Endometrial microvascular endothelial cells (primary cell): ENCODE results near the gene SERTAD2. TPM values are rescaled to one million over a fixed set of nuclear protein-coding genes. Genes with fewer than 3 reads are reported as not detected.

ENCODE experiments used
- in situ Hi-C: cut with HindIII; loops from 2 replicates; pipeline ENCODE4 v1.10.0; 2017; ENCODE audit warnings: low sequenced_read_pairs, low pct_unique_long_range_greater_than_20kb; ENCODE audit errors: inconsistent ontology term
- total RNA-seq: library from RNA; depleted of rRNA; stranded (reverse); fragments of >200 nt; gene quantifications from one replicate; pipeline ENCODE4 v1.2.3, GENCODE V29; 2015; ENCODE audit errors: inconsistent ontology term

The SERTAD2 gene
- total RNA-seq, 1 donor from 2014 or later = 18.6 TPM

GRCh38 chr2:64637000-64637635 is 16.6 kb downstream of the SERTAD2 start:
- in situ Hi-C loops = no loop called here

- in situ Hi-C loops = no loop called here
These were observed 17.5 kb downstream of the SERTAD2 start for GRCh38 chr2:64635976-64636911.

GRCh38 chr2:64634345-64635267 is 19.1 kb downstream of the SERTAD2 start:
- in situ Hi-C loops = no loop called here

- in situ Hi-C loops = no loop called here
These were observed 20.6 kb downstream of the SERTAD2 start for GRCh38 chr2:64632835-64633819.

- in situ Hi-C loops = no loop called here
These were observed 21.9 kb downstream of the SERTAD2 start for GRCh38 chr2:64631771-64632170.

GRCh38 chr2:64630752-64631151 is 23.0 kb downstream of the SERTAD2 start:
- in situ Hi-C loops = no loop called here

GRCh38 chr2:64629875-64630274 is 23.8 kb downstream of the SERTAD2 start:
- in situ Hi-C loops = no loop called here

GRCh38 chr2:64629329-64629781 is 24.4 kb downstream of the SERTAD2 start:
- in situ Hi-C loops = no loop called here

- in situ Hi-C loops = no loop called here
These were observed 25.6 kb downstream of the SERTAD2 start for GRCh38 chr2:64627860-64628841.

GRCh38 chr2:64626963-64627760 is 26.6 kb downstream of the SERTAD2 start:
- in situ Hi-C loops = no loop called here

- in situ Hi-C loops = no loop called here
These were observed 27.4 kb downstream of the SERTAD2 start for GRCh38 chr2:64626146-64626809.

- in situ Hi-C loops = no loop called here
These were observed 28.2 kb downstream of the SERTAD2 start for GRCh38 chr2:64625299-64626145.

GRCh38 chr2:64624862-64625261 is 28.9 kb downstream of the SERTAD2 start:
- in situ Hi-C loops = no loop called here

- in situ Hi-C loops = no loop called here
These were observed 29.6 kb downstream of the SERTAD2 start for GRCh38 chr2:64624108-64624610.
